H9 (cell line): ENCODE data around the gene TLK1. TPM values are rescaled to one million over a fixed set of nuclear protein-coding genes. Genes with fewer than 3 reads are reported as not detected.

Source experiments
- DNase-seq: peaks from one replicate; pipeline ENCODE4 v3.0.0-alpha.2; 2017
- H2AFZ ChIP-seq: one replicate; pipeline ENCODE4 v1.6.1; 2013; ENCODE audit warnings: mild to moderate bottlenecking, low read length, control low read depth, moderate library complexity
- H2AK5ac ChIP-seq: 2 replicates; pipeline ENCODE4 v1.6.1; 2013; ENCODE audit warnings: low read length, control low read depth, mixed read lengths; ENCODE audit not compliant: insufficient read length
- H2BK120ac ChIP-seq: one replicate; pipeline ENCODE4 v1.6.1; 2013; ENCODE audit warnings: low read depth, mild to moderate bottlenecking, low read length, control low read depth, inconsistent platforms; ENCODE audit not compliant: poor library complexity, severe bottlenecking
- H2BK12ac ChIP-seq: 2 replicates; pipeline ENCODE4 v1.6.1; 2013; ENCODE audit warnings: low read length, control low read depth, mixed read lengths, low read depth; ENCODE audit not compliant: insufficient read length
- H2BK15ac ChIP-seq: 2 replicates; pipeline ENCODE4 v1.6.1; 2013; ENCODE audit warnings: low read depth, low read length, control low read depth
- H2BK20ac ChIP-seq: one replicate; pipeline ENCODE4 v1.6.1; 2013; ENCODE audit warnings: low read depth, mild to moderate bottlenecking, low read length, control low read depth, inconsistent platforms; ENCODE audit not compliant: poor library complexity, severe bottlenecking
- H2BK5ac ChIP-seq: 2 replicates; pipeline ENCODE4 v1.6.1; 2013; ENCODE audit warnings: low read length, control low read depth, mixed read lengths; ENCODE audit not compliant: insufficient read length
- H3K14ac ChIP-seq: 2 replicates; pipeline ENCODE4 v1.6.1; 2013; ENCODE audit warnings: low read length, control low read depth; ENCODE audit not compliant: insufficient read depth
- H3K18ac ChIP-seq: 2 replicates; pipeline ENCODE4 v1.6.1; 2013; ENCODE audit warnings: low read depth, mild to moderate bottlenecking, mixed read lengths, low read length, control low read depth; ENCODE audit not compliant: insufficient read length
- H3K23ac ChIP-seq: 2 replicates; pipeline ENCODE4 v1.6.1; 2013; ENCODE audit warnings: low read length, control low read depth, mixed read lengths, low read depth; ENCODE audit not compliant: insufficient read length
- H3K23me2 ChIP-seq: 2 replicates; pipeline ENCODE4 v1.6.1; 2013; ENCODE audit warnings: low read depth, mild to moderate bottlenecking, mixed read lengths, low read length, control low read depth; ENCODE audit not compliant: insufficient read length, poor library complexity, severe bottlenecking
- H3K27ac ChIP-seq: 2 replicates; pipeline ENCODE4 v1.5.1; 2013; ENCODE audit warnings: low read length, control low read depth, mixed read lengths, low read depth; ENCODE audit not compliant: insufficient read length
- H3K27me3 ChIP-seq: 2 replicates; pipeline ENCODE4 v1.6.1; 2013; ENCODE audit warnings: low read length, control low read depth, inconsistent platforms; ENCODE audit not compliant: insufficient read depth
- H3K4ac ChIP-seq: 2 replicates; pipeline ENCODE4 v1.6.1; 2013; ENCODE audit warnings: low read depth, mild to moderate bottlenecking, control low read depth, inconsistent platforms, low read length, moderate library complexity
- H3K4me1 ChIP-seq: 2 replicates; pipeline ENCODE4 v1.6.1; 2013; ENCODE audit warnings: low read length, control low read depth, inconsistent platforms; ENCODE audit not compliant: insufficient read depth
- H3K4me2 ChIP-seq: 2 replicates; pipeline ENCODE4 v1.6.1; 2013; ENCODE audit warnings: low read length, control low read depth, mixed read lengths; ENCODE audit not compliant: insufficient read length, insufficient read depth
- H3K56ac ChIP-seq: 2 replicates; pipeline ENCODE4 v1.6.1; 2013; ENCODE audit warnings: low read depth, mild to moderate bottlenecking, mixed read lengths, low read length, control low read depth; ENCODE audit not compliant: insufficient read length
- H3K79me1 ChIP-seq: 2 replicates; pipeline ENCODE4 v1.6.1; 2013; ENCODE audit warnings: low read depth, mild to moderate bottlenecking, moderate library complexity, low read length, control low read depth, inconsistent platforms; ENCODE audit not compliant: insufficient read depth, poor library complexity, severe bottlenecking
- H3K79me2 ChIP-seq: 2 replicates; pipeline ENCODE4 v1.6.1; 2013; ENCODE audit warnings: low read length, control low read depth, inconsistent platforms; ENCODE audit not compliant: insufficient read depth
- H3K9ac ChIP-seq: 2 replicates; pipeline ENCODE4 v1.6.1; 2013; ENCODE audit warnings: low read length, control low read depth, mixed read lengths; ENCODE audit not compliant: insufficient read length; ENCODE audit errors: extremely low read depth
- H3K9me3 ChIP-seq: one replicate; pipeline ENCODE4 v1.6.1; 2013; ENCODE audit warnings: low read depth, low read length, inconsistent platforms; ENCODE audit not compliant: control insufficient read depth
- H3T11ph ChIP-seq: one replicate; pipeline ENCODE4 v1.6.1; 2013; ENCODE audit warnings: mild to moderate bottlenecking, low read length, control low read depth, inconsistent platforms
- H4K20me1 ChIP-seq: one replicate; pipeline ENCODE4 v1.6.1; 2013; ENCODE audit not compliant: control insufficient read depth, insufficient read length, insufficient read depth
- H4K5ac ChIP-seq: 2 replicates; pipeline ENCODE4 v1.6.1; 2013; ENCODE audit warnings: low read depth, mild to moderate bottlenecking, mixed read lengths, low read length, control low read depth; ENCODE audit not compliant: insufficient read length
- H4K8ac ChIP-seq: replicated peaks from 2 replicates; pipeline ENCODE4 v1.6.1; 2013; ENCODE audit warnings: low read length, control low read depth, mixed read lengths, low read depth; ENCODE audit not compliant: insufficient read length
- H4K91ac ChIP-seq: 2 replicates; pipeline ENCODE4 v1.6.1; 2013; ENCODE audit warnings: low read depth, mild to moderate bottlenecking, moderate library complexity, mixed read lengths, low read length, control low read depth; ENCODE audit not compliant: insufficient read length
- H3K27ac Mint-ChIP-seq, 3 experiments: 2 replicates in 2 of 3; 3 replicates in 1 of 3; pipeline ENCODE4 v1.8.0; 2020 to 2021; ENCODE audit warnings: mixed read lengths in 3 of 3, mild to moderate bottlenecking in 1 of 3, moderate library complexity in 1 of 3
- H3K27me3 Mint-ChIP-seq: 2 replicates; pipeline ENCODE4 v1.8.0; 2021; ENCODE audit warnings: low read depth, mild to moderate bottlenecking, moderate library complexity, mixed read lengths
- H3K36me3 Mint-ChIP-seq, 3 experiments: 2 replicates in 2 of 3; 3 replicates in 1 of 3; pipeline ENCODE4 v1.8.0; 2020 to 2021; ENCODE audit warnings: low read depth in 3 of 3, mixed read lengths in 3 of 3; ENCODE audit not compliant: insufficient read depth in 1 of 3
- H3K4me1 Mint-ChIP-seq, 2 experiments: 2 replicates each; pipeline ENCODE4 v1.8.0; 2020; ENCODE audit warnings: mixed read lengths in 2 of 2
- H3K4me3 Mint-ChIP-seq, 2 experiments: 2 replicates in 1 of 2; 3 replicates in 1 of 2; pipeline ENCODE4 v1.8.0; 2020 to 2021; ENCODE audit warnings: mild to moderate bottlenecking in 2 of 2, mixed read lengths in 2 of 2, moderate library complexity in 1 of 2
- H3K9me3 Mint-ChIP-seq, 2 experiments: 2 replicates in 1 of 2; 3 replicates in 1 of 2; pipeline ENCODE4 v1.8.0; 2020; ENCODE audit warnings: mild to moderate bottlenecking in 2 of 2, mixed read lengths in 2 of 2, moderate library complexity in 1 of 2
- CTCF ChIP-seq: fragments of 200-600 bp; sonication (generic); conservative IDR thresholded peaks from 3 replicates; pipeline ENCODE4 v1.8.0; 2021; ENCODE audit warnings: antibody characterized with exemption, mild to moderate bottlenecking
- WGBS: extraction: QIAGEN DNeasy Blood & Tissue Kit; methylation state at CpG from one replicate; pipeline ENCODE4 v1.1.7; 2013; ENCODE audit warnings: missing lambda C conversion rate, low lambda C conversion rate, mixed read lengths; ENCODE audit not compliant: insufficient read length; ENCODE audit errors: extremely low coverage; 5-methylcytosine and 5-hydroxymethylcytosine counted together
- total RNA-seq: library from RNA; stranded (reverse); gene quantifications from 2 replicates; pipeline ENCODE4 v1.2.1, GENCODE V29; 2021

The TLK1 gene
- total RNA-seq, 1 experiment from 2014 or later: 112 TPM

- Histone ChIP-seq H4K20me1 (no peaks in the 10 kb centered on the region), H3K56ac (no peak overlapping the region), H3K23me2 (no peaks in the 10 kb centered on the region), H3K18ac (no peak overlapping the region), H3K23ac (no peak overlapping the region), H2BK5ac (no peak overlapping the region), H2BK20ac (no peak overlapping the region), H3K4me1 (no peaks in the 10 kb centered on the region; the same call in 1 of the 2 replicates), H2BK12ac (no peak overlapping the region), H2AFZ (no peak overlapping the region), H2AK5ac (no peak overlapping the region), H3K27ac (no peak overlapping the region), H3K9ac (no peak overlapping the region), H3K27me3 (no peaks in the 10 kb centered on the region), H2BK120ac (no peak overlapping the region), H4K91ac (no peak overlapping the region), H3K4me2 (no peak overlapping the region), H3T11ph (no peak overlapping the region), H4K5ac (no peak overlapping the region), H3K79me2 (peaks cover 27% of the 10 kb centered on the region; the same call in 1 of the 2 replicates), H3K4ac (no peak overlapping the region), H4K8ac (no peak overlapping the region), H2BK15ac (no peak overlapping the region), H3K9me3 (no peaks in the 10 kb centered on the region), H3K79me1 (peaks cover 12% of the 10 kb centered on the region), H3K14ac (no peak overlapping the region)
- Mint-ChIP-seq H3K4me3 (no peak overlapping the region), H3K9me3 (no peaks in the 10 kb centered on the region), H3K27me3 (no peaks in the 10 kb centered on the region), H3K36me3 (peaks cover 3 to 11% (median 3%) of the 10 kb centered on the region in 3 experiments; a peak in 6 of 7 replicates), H3K27ac (no peak overlapping the region), H3K4me1 (peaks cover 9 to 17% of the 10 kb centered on the region in 2 experiments; a peak in 3 of 4 replicates)
- TF ChIP-seq CTCF: no peak
- no CpG with 5 or more reads among the region's 1 CpG for WGBS
- DNase-seq: no peak
Observed at GRCh38 chr2:170944545-170944944, 216.1 kb downstream of the TLK1 start.
